ENCODE data around the gene ARPC5.

ARPC5 gene

GRCh38 chr1:183586455-183586854 is 49.1 kb downstream of the ARPC5 start:
- DNase-seq (ENCODE audit: low read depth in 2 of 2): no peak

- no peak for DNase-seq (ENCODE audit: low read depth in 2 of 2)
Measured at GRCh38 chr1:183585038-183585437, 50.5 kb downstream of the ARPC5 start.

DNA sequence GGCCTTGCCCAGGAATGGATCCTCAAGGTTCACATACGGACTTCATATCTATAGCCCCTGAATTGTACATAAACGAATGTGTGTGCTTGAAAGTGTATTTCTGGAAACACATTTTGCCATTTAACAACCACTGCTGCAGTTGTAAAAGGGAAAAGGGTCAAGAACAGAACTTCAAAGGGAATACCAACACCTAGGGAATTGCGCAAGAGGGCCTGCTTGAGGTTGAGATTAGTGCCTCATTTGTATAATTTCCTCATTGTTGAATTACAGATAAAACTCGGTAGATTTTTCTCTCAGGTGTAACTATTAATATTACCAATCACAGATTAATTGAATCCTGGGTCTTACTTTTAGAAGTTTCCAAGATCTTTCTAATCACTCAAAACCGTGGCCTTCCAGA is 51.4 kb downstream of the ARPC5 start:
- no peak for DNase-seq (ENCODE audit: low read depth in 2 of 2)

- no peak for DNase-seq (ENCODE audit: low read depth in 2 of 2)
Measured at GRCh38 chr1:183583466-183583865, 52.1 kb downstream of the ARPC5 start.

DNA sequence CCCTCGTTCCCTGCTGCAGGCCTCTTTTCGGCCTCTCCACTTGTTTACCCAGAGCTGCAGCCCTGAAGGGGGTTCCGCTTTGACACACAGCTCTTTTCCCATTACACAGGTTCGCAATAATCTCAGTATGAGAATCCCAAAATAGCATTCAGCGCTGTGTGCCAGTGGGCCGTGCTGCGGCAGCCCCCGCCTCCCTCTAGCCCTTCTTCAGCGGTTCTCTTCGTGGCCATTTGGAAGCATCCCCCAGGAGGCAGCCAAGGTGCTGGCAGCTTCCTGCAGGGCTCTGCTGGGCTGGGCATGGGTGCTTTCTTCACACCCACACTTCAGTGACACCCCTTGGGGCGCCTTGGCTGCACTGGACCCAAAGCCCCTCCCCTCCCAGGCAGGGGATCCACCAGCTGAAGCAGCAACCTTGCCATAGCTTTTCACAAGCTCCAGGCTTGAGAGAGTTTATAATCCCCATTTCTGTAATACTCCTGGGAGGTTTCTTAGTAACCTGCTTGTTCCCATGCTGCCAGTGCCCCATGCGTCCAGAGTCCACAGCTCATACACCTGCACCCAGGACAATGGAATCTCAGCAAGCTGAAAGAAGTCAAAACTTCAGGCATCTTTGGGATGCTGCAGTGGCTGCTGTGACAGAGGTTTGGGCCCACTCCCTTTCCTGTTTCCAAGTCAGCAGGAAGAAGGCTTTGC is 53.4 kb downstream of the ARPC5 start:
- DNase-seq (ENCODE audit: low read depth in 2 of 2): no peak

- no peak for DNase-seq (ENCODE audit: low read depth in 2 of 2)
Measured at GRCh38 chr1:183580281-183580682, 55.3 kb downstream of the ARPC5 start.

GRCh38 chr1:183578856-183579255 is 56.7 kb downstream of the ARPC5 start:
- no peak for DNase-seq (ENCODE audit: low read depth in 2 of 2)

DNA sequence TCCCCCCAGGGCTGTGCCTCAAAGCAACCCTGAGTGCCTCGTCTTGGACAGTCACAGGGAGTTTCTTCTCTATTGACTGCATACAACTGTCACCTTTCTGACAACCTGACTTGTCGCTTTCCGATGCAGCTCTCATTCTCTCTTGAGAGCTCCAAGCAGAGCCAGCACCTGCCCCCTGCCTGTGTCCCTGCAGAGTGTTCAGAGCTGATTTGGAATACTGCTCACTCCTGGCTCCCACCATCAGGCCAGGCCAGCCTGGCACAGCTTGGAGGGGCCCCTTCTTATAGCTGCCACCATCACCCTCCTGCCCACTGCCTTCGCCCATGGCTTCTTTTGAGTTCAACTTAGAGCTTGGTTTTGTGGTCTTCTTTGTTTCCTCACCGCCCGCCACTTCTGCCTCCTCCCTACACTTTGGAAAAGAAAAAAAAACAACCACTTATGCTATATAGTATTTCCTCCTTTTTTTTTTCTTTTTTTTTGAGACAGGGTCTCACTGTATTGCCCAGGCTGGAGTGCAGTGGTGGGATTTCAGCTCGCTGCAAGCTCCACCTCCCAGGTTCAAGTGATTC is 57.6 kb downstream of the ARPC5 start:
- DNase-seq (ENCODE audit: low read depth in 2 of 2): no peak

DNA sequence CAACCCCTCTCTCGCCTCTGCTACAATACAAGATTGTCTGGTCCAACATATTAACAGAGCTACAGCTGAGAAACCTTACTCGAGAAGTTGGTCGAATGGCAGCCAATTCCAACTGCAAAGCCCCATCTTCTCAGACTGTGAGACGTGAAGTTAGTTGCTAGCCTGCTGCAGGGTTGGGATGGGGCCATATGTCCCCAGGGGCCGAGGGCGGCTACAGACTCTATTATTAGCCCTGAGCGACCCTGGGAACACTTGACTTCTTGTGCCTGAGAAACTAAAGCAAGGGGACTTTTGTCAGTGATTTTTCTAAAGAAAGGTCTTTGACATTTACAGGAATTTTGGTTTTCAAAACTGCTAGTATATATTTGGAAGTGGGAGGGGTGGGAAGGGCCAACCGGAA is 59.0 kb downstream of the ARPC5 start:
- no peak for DNase-seq (ENCODE audit: low read depth in 2 of 2)

DNA sequence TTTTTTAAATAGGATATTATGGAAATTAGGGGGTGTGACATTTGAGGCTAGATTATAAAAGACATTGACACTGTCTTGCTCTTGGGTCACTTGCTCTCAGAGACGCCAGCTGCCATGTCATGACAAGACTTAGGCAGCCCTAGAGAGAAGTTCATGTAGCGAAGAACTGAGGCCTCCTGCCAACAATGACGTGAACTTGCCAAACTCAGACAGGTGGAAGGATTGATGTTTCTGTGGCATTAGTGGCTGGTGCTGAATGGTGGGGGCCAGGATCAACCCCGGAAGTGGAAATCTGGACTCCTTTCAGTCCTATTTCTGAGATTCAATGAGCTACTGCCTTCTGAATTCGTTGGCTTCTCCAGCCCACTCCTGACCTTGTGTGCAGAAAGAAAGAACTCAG is 60.0 kb downstream of the ARPC5 start:
- no peak for DNase-seq (ENCODE audit: low read depth in 2 of 2)

- DNase-seq (ENCODE audit: low read depth in 2 of 2): no peak
Measured at GRCh38 chr1:183572721-183573120, 62.9 kb downstream of the ARPC5 start.

- no peak for DNase-seq (ENCODE audit: low read depth in 2 of 2)
Measured at GRCh38 chr1:183571678-183572268, 63.8 kb downstream of the ARPC5 start.
